ENCODE results near the gene PSMD1.

PSMD1 gene

GRCh38 chr2:231207734-231208133 lies 151.1 kb downstream of the PSMD1 start:
- no peak for TF ChIP-seq CTCF (IDR thresholded peaks at IDR 0.05; ENCODE audit: control extremely low read depth, extremely low read depth, low read depth, missing control alignments)
- ChIA-PET CTCF (no interaction called here), POLR2A (no interaction called here)
- DNase-seq (ENCODE audit: extremely low spot score) = no peak

GRCh38 chr2:231210782-231211181 lies 154.1 kb downstream of the PSMD1 start:
- TF ChIP-seq CTCF (IDR thresholded peaks at IDR 0.05; ENCODE audit: control extremely low read depth, extremely low read depth, low read depth, missing control alignments) = no peak
- CTCF ChIA-PET = interaction anchor here (0.9 to 1.1 kb wide), 2 partner anchors 23 to 102 kb away, joined by 3 read pairs; no protein-coding TSS in a partner anchor
- DNase-seq (ENCODE audit: extremely low spot score) = no peak
- POLR2A ChIA-PET = no interaction called here

- CTCF ChIA-PET = interaction anchor here (1.1 to 1.8 kb wide), 2 partner anchors 16 to 101 kb away, joined by 3 to 5 read pairs; no protein-coding TSS in a partner anchor
- no peak for TF ChIP-seq CTCF (IDR thresholded peaks at IDR 0.05; ENCODE audit: control extremely low read depth, extremely low read depth, low read depth, missing control alignments)
- POLR2A ChIA-PET = no interaction called here
- no peak for DNase-seq (ENCODE audit: extremely low spot score)
These were observed 154.8 kb downstream of the PSMD1 start for GRCh38 chr2:231211486-231211885.

- CTCF ChIA-PET = interaction anchor here (1.8 kb wide), 1 partner anchor 15 kb away, joined by 5 read pairs; no protein-coding TSS in a partner anchor
- POLR2A ChIA-PET = no interaction called here
- DNase-seq (ENCODE audit: extremely low spot score) = no peak
- TF ChIP-seq CTCF (IDR thresholded peaks at IDR 0.05; ENCODE audit: control extremely low read depth, extremely low read depth, low read depth, missing control alignments) = no peak
These were observed 155.7 kb downstream of the PSMD1 start for GRCh38 chr2:231212329-231212845.

- CTCF ChIA-PET = interaction anchor here (1.0 to 3.6 kb wide), 3 partner anchors 11 to 25 kb away, joined by 3 to 24 read pairs (median 3); no protein-coding TSS in a partner anchor
- POLR2A ChIA-PET = no interaction called here
- TF ChIP-seq CTCF (IDR thresholded peaks at IDR 0.05; ENCODE audit: control extremely low read depth, extremely low read depth, low read depth, missing control alignments) = no peak
- DNase-seq (ENCODE audit: extremely low spot score) = no peak
These were observed 157.4 kb downstream of the PSMD1 start for GRCh38 chr2:231213931-231214642.

GRCh38 chr2:231218366-231218765 lies 161.7 kb downstream of the PSMD1 start:
- TF ChIP-seq CTCF (IDR thresholded peaks at IDR 0.05; ENCODE audit: control extremely low read depth, extremely low read depth, low read depth, missing control alignments) = no peak

More at GRCh38 chr2:231218366-231218765, 161.7 kb downstream of the PSMD1 start:
- DNase-seq (ENCODE audit: extremely low spot score) = no peak
- CTCF ChIA-PET = interaction anchor here (1.2 to 2.7 kb wide), 2 partner anchors 9 to 44 kb away, joined by 3 to 11 read pairs; no protein-coding TSS in a partner anchor
- POLR2A ChIA-PET = no interaction called here

Data from GM10248 (cell line).